HG03103 (cell line): ENCODE measurements around the gene GPR61.

ENCODE experiments used
- ATAC-seq: cut with Tn5 transposase; IDR thresholded peaks from one replicate; pipeline ENCODE4 v1.9.1; 2021; ENCODE audit warnings: low read depth; ENCODE audit not compliant: unreplicated experiment

GPR61 gene

GRCh38 chr1:109508001-109508872, 31.4 kb upstream of the GPR61 start:
- no peak for ATAC-seq

GRCh38 chr1:109508873-109509175, 30.8 kb upstream of the GPR61 start:
- ATAC-seq, result no peak

- no peak for ATAC-seq
Measured at GRCh38 chr1:109509176-109510134, 30.2 kb upstream of the GPR61 start, which contains the start of gene AMIGO1. TSS of gene AMIGO1 (minus strand) at chr1:109509727. CDS start at chr1:109508912, 815 bp downstream.

GRCh38 chr1:109513110-109513710, 26.5 kb upstream of the GPR61 start:
- no peak for ATAC-seq

- no peak for ATAC-seq
Measured at GRCh38 chr1:109514846-109515245, 24.8 kb upstream of the GPR61 start.

- no peak for ATAC-seq
Measured at GRCh38 chr1:109516872-109517271, 22.8 kb upstream of the GPR61 start.

- no peak for ATAC-seq
Measured at GRCh38 chr1:109517337-109517736, 22.3 kb upstream of the GPR61 start.

- ATAC-seq, result no peak
Measured at GRCh38 chr1:109521002-109521951, 18.4 kb upstream of the GPR61 start.

GRCh38 chr1:109522026-109522425, 17.6 kb upstream of the GPR61 start:
- no peak for ATAC-seq

GRCh38 chr1:109523706-109524105, 16.0 kb upstream of the GPR61 start:
- no peak for ATAC-seq

GRCh38 chr1:109527098-109527811, 12.4 kb upstream of the GPR61 start:
- no peak for ATAC-seq

GRCh38 chr1:109527846-109528695, 11.6 kb upstream of the GPR61 start:
- ATAC-seq, result no peak

GRCh38 chr1:109528712-109529111, 11.0 kb upstream of the GPR61 start:
- no peak for ATAC-seq

GRCh38 chr1:109529881-109530456, 9.7 kb upstream of the GPR61 start:
- ATAC-seq, result no peak

- ATAC-seq, result no peak
Measured at GRCh38 chr1:109530457-109531087, 9.1 kb upstream of the GPR61 start.

- ATAC-seq, result no peak
Measured at GRCh38 chr1:109531380-109531779, 8.3 kb upstream of the GPR61 start.

- no peak for ATAC-seq
Measured at GRCh38 chr1:109531826-109532364, 7.8 kb upstream of the GPR61 start.
